HG03378 (cell line): ENCODE measurements around the gene LPP.

ENCODE experiments used
- ATAC-seq: cut with Tn5 transposase; IDR thresholded peaks from one replicate; pipeline ENCODE4 v1.9.1; 2021; ENCODE audit warnings: mild to moderate bottlenecking, moderate library complexity; ENCODE audit not compliant: unreplicated experiment

Gene LPP

DNA sequence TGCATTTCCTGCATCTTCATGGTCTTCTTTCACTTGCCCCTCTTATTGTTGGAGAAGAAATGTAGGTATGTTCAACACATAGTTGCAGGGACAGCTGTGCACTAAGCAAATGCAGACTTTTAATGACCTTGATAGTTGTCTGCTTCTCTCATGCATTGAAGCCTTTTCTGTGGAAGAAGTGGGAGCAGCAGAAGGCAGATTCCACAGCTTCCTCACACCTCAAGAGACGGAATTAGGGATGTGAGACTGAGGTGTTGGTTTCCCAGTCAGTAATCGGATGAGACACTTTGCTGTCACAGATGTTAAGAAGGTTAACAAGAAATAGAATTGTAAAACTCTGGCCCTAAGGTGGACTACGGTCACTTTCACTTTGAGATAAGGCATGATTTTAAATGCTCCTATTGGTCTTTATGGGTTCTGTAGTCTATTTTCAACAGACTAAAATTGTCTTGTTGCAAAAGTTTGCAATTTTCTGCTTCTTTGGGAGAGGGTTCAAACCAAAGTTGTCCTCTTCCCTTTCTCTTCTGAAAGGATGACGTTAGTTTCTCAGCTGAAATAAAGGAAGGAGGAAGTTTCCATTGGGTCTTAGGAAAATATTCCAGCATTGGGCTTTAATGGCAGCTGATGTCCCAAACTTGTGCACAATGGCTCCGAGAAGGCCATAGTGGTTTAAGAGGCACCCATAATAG, 117.4 kb downstream of the LPP start:
- ATAC-seq: no peak

DNA sequence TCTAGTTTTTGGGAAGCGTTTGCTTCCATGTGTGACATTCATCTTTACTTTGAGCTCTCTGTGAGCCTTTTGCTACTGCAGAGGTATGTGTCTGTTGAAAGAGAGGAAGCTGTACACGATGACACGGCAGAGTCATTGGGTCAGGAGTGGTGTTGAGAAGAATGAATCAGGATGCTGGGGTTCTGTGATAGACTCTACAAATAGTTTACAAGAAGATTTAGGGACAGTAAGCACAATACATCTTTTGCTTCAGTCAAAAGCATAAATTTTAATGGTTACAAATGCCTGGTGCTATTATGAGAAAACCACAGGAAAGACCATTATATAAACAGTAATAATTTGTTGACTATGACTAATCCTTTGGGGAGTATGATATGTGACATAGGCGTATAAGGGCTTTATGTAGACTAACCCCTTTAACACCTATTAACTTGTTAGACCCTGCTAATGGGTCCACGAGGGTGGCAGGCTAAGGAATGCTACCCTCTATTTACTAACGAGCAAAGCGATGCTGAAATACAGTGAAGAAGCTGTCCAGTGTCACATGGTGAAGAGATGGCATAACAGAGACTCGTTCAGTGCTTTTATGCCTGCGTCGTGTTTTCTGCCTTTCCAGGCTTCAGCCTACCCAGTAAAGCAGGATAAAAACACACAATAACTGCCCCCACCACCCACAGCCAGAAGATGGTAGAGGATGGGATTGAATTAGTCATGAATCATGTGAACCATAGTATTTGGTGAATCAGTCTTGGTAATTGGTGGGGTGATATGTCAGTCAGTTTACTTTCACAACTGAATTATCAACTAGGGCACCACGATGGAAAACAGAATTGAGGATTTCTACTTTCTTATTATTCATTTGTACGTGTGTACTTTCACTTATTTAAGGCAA, 118.8 kb downstream of the LPP start:
- ATAC-seq: no peak

DNA sequence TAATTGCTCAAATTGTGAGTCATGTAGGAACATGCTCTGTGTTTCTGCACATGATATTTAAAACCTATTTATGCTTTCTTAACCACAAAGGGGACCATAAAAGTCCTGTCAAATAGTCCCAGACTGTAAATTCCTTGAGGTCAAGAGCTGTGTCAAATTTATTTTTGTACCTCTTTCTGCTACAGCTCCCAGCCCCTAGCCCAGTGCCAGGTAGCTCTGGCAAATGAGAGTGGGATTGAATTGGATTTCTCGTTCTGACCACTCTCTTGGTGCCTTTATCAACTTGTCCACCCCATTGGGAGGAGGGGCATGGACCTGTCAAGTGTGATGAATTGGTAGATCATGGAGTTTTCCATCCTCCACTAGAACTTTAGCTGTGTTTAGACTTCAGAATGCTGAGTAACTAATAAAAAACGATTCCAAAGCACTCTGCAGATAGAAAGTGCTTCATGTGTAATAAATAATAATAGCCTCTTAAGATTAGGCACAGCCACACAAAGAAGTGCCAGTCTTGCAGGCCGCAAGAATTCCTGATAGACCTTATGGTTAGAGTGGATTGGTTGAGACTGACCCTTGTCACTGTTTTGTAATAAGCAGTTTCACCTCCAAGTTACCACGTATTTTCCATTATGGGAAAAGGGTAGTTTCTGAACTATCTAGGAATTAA, 120.4 kb downstream of the LPP start:
- ATAC-seq: no peak

DNA sequence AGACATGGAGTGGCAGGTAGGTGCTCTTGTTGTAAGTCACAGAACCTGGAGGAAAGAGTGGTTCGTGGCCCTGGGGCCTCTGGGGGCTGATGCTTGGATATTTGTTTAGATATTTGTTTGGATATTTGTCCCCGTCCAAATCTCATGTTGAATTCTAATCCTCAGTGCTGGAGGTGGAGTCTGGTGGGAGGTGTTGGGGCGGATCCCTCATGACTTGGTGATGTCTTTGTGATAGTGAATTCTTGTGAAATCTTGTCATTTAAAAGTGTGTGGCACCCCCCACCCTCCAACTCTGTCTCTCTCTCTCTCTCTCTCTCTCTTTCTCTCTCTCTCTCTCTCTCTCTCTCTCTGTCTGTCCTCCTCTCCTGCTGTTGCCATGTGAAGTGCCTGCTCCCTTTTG, 122.4 kb downstream of the LPP start:
- ATAC-seq: no peak

DNA sequence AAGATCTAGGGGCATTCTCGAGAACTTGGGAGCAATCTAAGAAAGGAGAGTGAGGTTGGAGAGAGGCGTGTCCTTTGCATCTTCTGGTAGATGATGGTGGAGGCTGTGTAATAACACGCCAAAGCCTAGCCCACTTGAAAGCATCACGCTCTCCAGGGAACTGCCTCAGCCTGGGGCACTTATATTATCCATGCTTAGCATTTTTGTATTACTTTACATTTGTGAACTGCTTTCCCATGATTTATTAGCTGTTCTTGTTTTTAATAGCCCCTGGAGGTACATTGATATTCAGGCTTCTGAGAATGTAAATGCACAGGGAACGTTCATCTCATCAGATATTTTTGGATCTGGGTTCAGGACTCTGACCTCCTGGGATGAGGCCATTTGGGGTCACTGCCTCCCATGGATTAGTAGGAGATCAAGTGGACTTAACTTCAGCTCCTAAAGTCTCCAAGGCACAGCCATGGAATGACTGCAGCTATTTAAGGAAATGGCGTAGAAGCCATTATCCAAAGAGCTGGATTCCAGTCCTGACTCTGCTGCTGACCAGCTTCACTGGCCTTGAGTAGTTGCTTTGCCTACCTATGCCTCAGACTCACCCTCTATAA, 124.9 kb downstream of the LPP start:
- no peak for ATAC-seq

DNA sequence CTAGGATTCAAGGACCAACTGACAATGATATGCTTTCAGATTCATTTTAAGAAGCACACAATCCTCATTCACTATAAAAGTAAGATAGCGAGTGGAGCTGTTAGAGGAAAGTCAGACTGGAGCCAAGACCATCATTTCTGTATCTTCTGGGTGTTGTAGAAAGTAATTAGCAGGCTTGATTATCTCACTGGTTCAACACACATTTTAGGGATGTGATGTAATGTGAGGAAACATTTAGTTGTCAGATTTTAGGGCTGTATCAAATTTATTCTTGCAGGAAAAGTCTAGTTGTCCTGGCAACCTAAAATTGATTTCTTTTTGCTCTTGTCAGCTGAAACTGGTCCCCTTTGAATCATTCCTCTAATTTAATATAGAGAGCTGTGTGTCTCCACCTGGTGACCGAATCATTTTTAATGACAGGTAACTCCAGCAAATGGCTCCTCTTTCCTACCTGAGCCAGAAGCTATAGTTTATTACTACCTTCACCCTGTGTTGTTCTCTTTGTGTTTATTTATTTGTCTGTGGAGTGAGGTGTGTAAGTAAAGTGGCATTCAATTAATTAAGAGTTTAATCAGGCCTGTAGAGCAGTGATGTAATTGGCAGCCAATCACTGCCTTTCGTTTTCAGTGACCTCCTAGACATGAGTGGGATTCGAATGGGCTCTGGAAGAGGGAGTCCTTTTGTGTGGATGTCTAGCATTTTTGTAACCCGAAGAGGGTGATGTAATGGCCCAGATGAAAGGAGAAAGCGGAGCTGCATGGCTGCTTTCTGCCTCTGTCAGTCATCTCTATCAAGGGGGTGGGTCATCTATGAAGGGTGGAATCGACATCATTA, 125.8 kb downstream of the LPP start:
- ATAC-seq: no peak

DNA sequence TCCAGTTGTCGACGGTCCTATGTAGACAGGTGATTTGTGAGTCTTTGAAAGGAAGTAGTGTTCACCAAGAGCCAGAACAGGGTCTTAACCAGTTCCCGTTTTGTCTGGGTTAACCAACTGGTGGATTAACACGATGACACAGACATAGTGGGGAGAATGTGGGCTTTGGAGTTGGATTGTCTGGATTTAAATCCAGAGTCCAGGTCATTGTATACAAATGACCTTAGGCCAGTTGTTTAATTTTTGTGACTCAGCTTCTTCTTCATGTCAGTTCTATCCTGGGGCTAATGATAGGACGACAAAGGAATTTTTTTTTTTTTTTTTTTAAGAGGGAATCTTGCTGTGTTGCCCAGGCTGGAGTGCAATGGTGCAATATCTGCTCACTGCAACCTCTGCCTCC, 126.7 kb downstream of the LPP start:
- ATAC-seq: no peak

DNA sequence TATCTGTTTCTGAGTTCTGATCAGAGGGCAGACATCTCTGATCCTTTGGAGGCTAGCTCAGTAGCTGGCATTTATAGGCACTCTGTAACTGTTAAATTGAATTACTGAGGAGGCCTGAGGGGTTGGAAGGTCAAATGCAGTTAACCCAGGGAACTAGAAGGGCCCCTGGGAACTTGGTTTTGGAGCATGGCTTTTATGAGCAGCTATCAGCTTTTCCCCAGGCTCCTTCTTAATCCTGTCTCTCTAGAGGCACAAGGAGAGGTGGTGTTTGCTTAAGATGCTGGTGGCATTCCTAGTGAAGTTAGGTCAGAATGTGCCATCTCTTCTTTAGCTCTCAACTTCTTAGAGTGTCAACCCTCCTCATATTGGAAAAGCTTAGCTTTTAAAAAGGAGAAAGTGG, 128.9 kb downstream of the LPP start:
- ATAC-seq: no peak

DNA sequence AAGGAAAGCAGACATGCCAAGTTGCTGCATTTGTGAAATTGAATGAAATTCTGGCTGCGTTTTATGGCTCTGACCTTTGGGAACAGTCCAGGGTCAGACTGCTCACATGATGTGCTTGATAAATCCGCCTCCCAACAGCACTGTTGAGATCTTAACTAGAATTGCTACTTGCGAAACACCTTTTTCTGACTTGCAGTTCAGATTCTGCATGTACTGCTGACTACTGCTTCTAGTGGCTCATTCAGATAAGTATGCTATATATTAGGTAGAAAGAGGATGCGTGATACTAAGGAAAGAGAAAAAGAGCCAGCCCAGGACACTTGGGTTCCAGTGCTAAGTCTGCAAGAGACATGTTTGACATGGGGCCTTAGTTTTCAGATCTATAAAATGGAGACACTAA, 129.4 kb downstream of the LPP start:
- no peak for ATAC-seq

DNA sequence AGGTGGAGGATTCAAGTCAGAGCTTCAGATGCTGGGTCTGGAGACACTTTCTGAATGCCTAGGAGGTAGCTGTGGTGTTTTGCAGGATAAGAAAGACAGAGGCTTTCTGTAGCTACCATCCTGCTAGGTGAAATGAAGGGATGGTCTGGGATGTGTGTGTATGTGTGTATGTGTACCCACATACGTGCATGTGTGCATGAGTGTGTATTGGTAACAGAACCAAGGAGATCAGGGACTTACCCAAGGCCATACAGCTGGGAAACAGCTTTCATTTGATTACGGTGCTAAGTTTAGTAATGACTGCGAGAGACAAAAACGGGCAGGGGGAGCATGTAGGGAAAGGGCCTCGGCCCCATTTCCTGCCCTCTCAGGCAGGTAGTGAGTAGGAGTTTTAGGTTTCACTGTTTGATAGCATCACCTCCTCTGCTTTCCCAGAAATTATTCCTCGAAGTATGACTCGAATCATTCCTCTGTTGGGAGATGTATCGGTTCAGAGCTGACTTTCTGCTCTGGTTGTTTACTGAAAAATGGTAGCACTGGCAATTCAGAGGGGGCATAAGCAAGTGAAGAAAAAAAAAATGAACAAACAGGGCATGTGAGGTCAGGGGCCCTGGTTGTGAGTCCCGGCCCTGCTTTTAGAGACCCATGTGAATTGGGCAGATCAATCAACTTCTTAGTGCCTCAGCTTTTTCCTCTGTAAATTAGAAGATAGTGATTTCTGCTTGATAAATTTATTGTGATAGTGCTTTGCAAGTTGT, 130.7 kb downstream of the LPP start:
- ATAC-seq: no peak

DNA sequence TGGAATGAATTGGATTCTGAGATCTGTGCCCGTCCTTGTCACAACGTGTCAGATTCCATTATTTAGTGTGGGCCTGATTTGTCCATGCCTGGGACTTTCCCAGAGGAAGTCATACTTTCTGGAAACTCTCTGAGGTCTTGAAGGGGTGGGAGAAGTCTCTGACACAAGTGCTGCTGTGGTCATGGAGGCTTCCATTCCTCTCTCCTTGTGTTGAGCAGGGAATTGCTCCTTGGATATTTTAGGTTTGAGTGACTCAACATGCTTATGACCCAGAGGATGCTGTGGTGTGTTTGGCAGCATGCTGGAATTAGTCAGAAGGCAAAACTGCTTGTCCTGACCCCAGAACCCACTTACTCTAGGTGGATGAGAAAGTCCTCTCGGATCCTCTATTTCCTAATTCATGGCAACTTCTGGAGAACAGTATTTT, 132.1 kb downstream of the LPP start:
- ATAC-seq: no peak

DNA sequence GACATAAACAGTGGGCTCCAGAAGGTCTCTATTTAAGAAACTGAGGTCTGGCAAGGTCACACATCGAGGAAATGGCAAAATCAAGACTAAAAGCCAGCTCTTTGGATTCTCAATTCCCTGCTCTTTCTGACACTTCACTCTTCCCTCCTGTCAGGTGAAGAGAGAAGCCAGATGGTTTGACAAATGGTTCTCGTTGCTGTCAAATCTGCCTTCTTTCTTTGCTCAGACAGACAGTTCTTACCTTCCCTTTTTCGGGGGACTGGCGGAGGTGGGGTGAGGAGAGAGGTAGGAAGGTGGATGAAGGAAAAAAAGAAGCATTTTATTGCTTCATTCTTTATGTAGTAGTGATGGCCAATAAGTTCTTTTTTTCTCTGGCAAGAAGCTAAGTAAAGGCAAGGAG, 133.4 kb downstream of the LPP start:
- ATAC-seq: no peak

DNA sequence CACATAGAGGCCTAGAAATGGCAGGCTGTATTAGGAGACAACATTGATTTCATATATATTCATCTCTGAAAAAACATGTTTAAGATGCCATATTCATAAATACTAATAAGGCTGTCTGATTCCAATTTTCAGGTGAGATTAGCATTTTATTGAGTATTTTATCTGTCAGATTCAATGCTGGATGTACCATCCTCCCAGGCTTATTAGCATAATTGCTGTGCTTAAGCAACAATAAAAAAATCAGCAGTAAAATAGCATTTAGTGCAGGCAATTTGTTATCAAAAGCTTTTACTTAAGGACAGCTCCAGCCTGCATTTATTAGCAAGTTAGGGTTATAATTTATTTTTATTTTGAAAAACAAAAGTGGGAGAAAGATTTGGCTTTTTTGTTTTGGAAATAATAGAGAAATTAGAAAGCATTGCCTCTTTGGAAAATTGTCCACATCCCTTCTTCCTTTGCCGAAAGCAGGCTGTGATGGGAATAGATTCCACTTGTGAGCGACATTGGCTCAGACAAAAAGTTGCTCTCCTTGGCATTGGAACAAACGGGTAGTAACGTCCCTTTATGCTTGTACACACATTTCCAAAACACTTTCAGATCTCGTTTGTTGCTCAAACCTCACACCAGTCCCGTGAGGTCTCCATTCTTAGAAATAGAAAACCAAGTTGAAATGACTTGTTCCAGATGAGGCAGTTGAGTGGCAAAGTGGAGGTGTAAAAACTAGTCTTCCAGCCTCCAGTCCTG, 134.0 kb downstream of the LPP start:
- no peak for ATAC-seq

DNA sequence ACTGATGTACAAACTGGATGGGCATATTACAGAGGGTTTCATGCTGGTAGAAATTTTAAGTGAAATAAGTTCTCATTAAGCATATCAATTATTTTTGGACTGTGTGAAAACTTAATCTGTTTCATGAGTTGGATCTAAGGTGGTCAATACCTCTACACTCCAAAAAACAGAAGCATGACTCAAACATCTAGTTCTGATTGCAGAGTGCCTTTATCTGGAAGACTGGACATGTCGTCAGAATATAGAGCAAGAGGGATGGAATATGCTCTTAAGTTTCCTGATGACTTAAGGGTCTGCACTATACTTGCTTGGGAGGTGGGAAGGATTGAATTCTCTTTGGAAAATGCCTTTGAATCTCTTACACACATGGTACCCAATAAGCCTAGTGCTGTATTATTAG, 138.3 kb downstream of the LPP start:
- no peak for ATAC-seq

DNA sequence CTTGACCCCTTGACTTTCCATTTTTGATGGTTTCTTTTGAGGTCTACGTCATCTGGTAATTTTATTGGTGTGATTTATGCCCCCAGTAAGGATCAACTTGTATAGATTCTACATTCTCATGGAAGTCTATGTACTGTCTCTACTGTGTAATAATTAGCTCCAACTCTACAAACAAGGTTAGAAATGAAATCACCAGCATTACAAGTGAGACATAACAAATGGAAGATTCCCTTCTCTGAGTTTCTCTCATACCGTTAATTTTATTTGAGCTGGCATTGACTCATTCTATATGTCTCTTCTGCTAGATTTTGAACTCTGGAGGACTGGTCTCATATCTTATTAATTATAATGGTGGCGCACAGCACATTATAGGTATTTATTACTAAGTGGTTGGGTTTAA, 138.9 kb downstream of the LPP start:
- ATAC-seq: no peak

DNA sequence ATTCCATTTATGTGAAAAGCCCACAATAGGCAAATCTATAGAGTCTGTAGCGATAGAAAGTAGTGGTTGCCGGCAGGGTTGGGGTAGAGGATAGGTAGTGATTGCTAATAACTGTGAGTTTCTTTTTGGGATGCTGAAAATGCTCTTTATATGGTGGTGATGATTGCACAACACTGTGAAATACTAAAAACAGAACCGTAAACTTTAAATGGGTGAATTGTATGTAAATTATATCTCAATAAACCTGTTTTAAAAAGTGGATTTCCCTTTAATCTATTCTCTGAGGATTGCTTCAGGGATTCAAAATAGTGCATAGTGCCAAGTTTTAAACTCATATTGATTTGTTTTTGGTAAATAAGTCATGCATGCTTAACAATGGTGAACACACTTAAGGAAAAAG, 140.2 kb downstream of the LPP start:
- no peak for ATAC-seq

DNA sequence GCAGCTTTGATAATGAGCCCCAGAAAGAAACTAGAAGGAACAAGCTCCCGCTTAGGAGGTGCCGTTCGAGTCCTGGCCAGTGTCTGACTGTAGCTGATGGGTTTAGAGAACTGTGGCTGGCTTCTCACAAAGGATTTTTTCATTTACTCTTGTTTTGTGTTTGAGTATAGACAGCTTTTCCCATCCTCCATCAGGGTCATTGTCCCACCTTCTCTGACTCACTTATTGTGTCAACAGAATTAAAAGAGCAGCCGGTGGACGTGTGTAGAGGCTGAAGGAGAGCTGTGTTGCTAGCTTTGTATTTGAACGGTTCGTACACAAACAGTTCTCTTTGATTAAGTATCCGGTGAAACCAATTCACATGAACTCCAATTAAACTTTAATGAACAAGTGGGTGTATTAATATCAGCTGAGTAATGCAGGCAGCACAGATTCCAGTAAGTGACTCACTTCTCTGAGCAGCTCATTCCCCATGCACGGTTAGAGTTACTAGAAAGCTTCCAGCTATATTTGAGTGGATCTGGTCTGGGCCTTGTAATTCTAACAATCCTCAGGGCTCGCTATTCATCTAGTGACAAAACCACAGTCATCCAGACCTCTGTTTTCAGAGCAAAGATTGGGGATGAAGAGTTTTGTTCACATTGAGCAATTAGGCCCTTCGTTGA, 141.0 kb downstream of the LPP start:
- ATAC-seq: no peak

DNA sequence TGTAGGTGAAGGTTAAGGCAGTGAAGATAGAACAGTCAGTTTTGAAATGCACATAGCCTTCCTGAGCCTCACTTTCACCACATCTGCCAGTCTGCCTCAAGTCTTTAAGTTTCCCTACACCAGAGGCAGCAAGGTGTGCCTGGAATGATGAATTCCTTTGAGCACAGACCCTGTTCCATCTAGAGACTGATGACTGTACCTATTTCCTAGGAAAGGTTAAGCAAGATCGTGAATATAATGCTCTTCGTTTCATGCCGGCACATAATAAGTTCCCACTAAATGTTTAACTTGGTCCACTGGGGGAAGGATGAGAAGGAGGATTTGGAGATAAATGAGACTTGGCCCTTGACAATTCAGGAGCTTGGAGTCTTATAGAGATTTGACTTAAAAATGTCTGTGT, 141.9 kb downstream of the LPP start:
- no peak for ATAC-seq
